Measurements from ENCODE around the gene PRCC. TPM values are rescaled to one million over a fixed set of nuclear protein-coding genes. Genes with fewer than 3 reads are reported as not detected.

PRCC gene
- total RNA-seq, 1 donor from 2014 or later, result 56.0 TPM

DNA sequence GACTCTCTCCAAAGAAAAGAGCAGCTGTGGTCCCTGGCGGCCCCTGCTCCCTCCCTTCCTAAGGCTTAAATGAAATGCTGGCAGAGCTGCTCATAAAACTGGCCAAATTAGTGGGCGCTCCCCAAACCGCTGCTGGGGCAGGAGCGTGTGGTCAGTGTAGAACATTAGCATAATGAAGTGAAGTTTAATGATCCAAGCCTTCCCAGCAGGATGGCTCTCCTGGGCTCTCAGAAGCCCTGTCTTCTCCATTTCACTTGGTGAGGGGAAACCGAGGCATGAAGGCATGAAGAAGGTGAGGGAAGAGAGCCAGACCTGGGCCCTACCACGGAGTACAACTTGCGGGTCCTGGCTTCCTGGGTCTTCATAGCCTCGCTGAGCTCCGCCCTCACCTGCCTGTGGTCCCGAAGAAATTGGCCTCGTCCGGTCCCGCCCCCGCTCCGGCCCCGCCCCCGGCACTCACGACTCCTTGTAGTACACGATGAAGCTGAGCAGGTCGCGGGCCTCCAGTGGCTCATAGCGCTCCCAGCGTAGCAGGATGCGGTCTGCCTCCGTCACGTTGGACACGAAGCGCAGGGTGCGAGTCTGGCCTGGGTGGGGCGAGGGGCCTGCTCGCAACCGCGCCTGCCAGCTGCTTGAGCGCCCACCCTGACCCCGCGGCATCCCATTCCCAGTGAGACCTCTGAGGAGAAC lies 81.3 kb downstream of the PRCC start:
- no peak for DNase-seq (ENCODE audit: low read depth)
- no peak overlapping the region for H3K4me3 ChIP-seq (ENCODE audit: low read depth, low read length)
- H3K36me3 ChIP-seq (ENCODE audit: control insufficient read depth, insufficient read depth, low read length), result no peaks in the 10 kb centered on the region
- peaks cover 82% of the 10 kb centered on the region for H3K27me3 ChIP-seq (ENCODE audit: control insufficient read depth, insufficient read depth, low read length)
- TF ChIP-seq, protein P1, sequence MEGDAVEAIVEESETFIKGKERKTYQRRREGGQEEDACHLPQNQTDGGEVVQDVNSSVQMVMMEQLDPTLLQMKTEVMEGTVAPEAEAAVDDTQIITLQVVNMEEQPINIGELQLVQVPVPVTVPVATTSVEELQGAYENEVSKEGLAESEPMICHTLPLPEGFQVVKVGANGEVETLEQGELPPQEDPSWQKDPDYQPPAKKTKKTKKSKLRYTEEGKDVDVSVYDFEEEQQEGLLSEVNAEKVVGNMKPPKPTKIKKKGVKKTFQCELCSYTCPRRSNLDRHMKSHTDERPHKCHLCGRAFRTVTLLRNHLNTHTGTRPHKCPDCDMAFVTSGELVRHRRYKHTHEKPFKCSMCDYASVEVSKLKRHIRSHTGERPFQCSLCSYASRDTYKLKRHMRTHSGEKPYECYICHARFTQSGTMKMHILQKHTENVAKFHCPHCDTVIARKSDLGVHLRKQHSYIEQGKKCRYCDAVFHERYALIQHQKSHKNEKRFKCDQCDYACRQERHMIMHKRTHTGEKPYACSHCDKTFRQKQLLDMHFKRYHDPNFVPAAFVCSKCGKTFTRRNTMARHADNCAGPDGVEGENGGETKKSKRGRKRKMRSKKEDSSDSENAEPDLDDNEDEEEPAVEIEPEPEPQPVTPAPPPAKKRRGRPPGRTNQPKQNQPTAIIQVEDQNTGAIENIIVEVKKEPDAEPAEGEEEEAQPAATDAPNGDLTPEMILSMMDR (IDR thresholded peaks at IDR 0.05; ENCODE audit: insufficient read depth, low read length, poor library complexity, severe bottlenecking), result no peak

DNA sequence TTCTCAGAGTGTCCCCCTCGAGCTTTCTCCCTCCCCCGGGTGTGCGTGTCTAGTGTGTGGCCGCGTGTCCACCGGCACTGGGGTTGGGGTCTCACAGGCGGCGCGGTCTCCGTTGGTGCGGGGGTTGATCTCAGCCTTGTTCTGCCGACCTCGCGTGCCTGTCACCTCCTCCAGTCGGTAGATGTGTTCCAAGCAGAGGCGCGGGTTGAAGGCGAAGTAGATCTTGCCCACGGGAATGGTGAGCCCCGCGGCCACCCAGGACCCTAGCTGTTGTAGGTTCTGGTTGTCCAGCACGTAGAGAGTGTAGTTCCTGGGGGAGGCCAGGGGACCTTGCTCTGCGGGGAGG lies 81.8 kb downstream of the PRCC start:
- peaks cover 82% of the 10 kb centered on the region for H3K27me3 ChIP-seq (ENCODE audit: control insufficient read depth, insufficient read depth, low read length)
- H3K4me3 ChIP-seq (ENCODE audit: low read depth, low read length), result no peak overlapping the region
- TF ChIP-seq, protein P1 (IDR thresholded peaks at IDR 0.05; ENCODE audit: insufficient read depth, low read length, poor library complexity, severe bottlenecking), result no peak
- no peaks in the 10 kb centered on the region for H3K36me3 ChIP-seq (ENCODE audit: control insufficient read depth, insufficient read depth, low read length)
- DNase-seq (ENCODE audit: low read depth), result no peak

Other genes starting within 250 kb of the PRCC start
- 8.0 and 9.4 TPM in 2 replicates for gene IQGAP3, start 195.0 kb upstream of the PRCC start, total RNA-seq
- gene TTC24, start 187.8 kb upstream of the PRCC start, total RNA-seq, result not detected in 2 replicates
- 83.8 and 115 TPM in 2 replicates for gene NAXE, start 175.8 kb upstream of the PRCC start, total RNA-seq
- gene GPATCH4, start 166.1 kb upstream of the PRCC start, total RNA-seq, result 19.1 and 21.8 TPM in 2 replicates
- gene HAPLN2, start 148.1 kb upstream of the PRCC start, total RNA-seq, result not detected in 2 replicates
- 0.14 and 0.17 TPM in 2 replicates for gene BCAN, start 125.4 kb upstream of the PRCC start, total RNA-seq
- 66.3 and 76.8 TPM in 2 replicates for gene NES, start 90.1 kb upstream of the PRCC start, total RNA-seq
- gene CRABP2, start 62.0 kb upstream of the PRCC start, total RNA-seq, result 24.5 and 29.5 TPM in 2 replicates
- 13.0 and 13.6 TPM in 2 replicates for gene METTL25B, start 39.1 kb upstream of the PRCC start, total RNA-seq
- gene ISG20L2, start 38.8 kb upstream of the PRCC start, total RNA-seq, result 17.7 and 25.1 TPM in 2 replicates
- 42.5 and 62.2 TPM in 2 replicates for gene MRPL24, start 26.4 kb upstream of the PRCC start, total RNA-seq
- 271 and 296 TPM in 2 replicates for gene HDGF, start 15.9 kb upstream of the PRCC start, total RNA-seq
- gene SH2D2A, start 49.3 kb downstream of the PRCC start, total RNA-seq, result 2.3 and 4.9 TPM in 2 replicates
- not detected in 2 replicates for gene INSRR, start 91.6 kb downstream of the PRCC start, total RNA-seq
- not detected in 2 replicates for gene NTRK1, start 93.3 kb downstream of the PRCC start, total RNA-seq
- 10.3 and 17.1 TPM in 2 replicates for gene PEAR1, start 126.2 kb downstream of the PRCC start, total RNA-seq
- not detected in 2 replicates for gene LRRC71, start 153.1 kb downstream of the PRCC start, total RNA-seq